NCI-H2227 (cell line): ENCODE measurements around the gene TMEM43.

Source experiments
- DNase-seq: peaks from one replicate; lab custom pipeline; 2025; ENCODE audit not compliant: unreplicated experiment; lab: John Stamatoyannopoulos, UW

The TMEM43 gene

DNA sequence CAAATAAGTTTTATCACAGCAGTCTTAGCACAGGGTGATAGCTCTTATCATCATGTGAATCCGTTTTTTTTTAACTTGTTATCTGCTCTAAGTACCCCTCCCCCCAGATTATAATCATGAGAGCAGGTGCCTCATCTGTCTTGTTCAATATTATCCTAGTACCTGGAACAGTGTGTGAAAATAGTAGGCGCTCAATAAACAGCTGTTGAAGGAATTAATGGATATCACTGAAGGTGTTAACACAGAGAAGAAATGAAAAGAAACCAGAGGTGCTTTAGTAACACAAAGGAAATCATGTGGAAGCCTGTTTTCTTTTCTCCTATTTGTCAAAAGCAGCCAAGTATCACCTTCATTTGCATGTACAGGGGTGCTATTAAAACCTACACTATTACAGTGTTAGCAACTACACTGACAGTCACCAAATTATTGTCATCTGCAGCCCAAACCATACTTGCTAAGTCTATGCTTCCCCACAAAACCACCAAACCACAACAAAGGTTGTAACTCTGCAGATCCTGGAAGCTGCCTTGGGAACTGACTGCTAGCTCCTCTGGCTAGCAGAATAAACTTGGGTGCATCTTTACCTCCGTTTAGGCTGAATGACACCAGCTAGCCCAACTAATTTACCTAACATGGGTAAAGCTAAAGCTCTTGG is 50.7 kb downstream of the TMEM43 start:
- no peak for DNase-seq

DNA sequence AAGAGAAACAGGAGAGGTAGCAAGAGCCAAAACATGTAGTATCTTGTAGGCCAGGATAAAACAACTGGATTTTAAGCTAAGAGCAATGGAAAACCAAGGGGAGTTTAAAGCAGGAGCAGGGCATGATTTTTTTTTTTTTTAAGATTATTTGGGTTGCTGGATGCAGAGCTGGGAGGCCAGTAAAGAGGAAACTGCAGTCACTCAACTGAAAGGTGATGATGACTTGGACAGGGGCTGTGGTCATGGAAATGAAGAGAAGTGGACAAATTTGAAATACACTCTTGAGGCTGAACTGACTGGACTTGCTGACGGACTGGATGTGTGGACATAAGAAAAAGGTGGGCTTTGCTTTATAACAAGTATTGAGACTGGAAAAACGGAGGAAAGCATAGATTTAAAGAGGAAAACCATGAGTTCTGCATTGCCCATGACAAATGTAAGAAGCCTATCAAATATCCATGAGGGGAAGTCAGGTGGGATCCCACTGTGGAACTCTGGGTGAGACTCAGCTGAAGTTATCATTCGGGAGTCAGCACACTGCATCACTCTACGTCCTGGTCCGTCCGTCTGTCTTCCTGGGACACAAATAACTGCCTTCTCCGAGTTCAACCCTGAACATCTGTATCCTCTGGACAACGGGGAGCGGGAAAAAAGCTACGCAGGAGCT is 52.9 kb downstream of the TMEM43 start:
- DNase-seq: no peak

DNA sequence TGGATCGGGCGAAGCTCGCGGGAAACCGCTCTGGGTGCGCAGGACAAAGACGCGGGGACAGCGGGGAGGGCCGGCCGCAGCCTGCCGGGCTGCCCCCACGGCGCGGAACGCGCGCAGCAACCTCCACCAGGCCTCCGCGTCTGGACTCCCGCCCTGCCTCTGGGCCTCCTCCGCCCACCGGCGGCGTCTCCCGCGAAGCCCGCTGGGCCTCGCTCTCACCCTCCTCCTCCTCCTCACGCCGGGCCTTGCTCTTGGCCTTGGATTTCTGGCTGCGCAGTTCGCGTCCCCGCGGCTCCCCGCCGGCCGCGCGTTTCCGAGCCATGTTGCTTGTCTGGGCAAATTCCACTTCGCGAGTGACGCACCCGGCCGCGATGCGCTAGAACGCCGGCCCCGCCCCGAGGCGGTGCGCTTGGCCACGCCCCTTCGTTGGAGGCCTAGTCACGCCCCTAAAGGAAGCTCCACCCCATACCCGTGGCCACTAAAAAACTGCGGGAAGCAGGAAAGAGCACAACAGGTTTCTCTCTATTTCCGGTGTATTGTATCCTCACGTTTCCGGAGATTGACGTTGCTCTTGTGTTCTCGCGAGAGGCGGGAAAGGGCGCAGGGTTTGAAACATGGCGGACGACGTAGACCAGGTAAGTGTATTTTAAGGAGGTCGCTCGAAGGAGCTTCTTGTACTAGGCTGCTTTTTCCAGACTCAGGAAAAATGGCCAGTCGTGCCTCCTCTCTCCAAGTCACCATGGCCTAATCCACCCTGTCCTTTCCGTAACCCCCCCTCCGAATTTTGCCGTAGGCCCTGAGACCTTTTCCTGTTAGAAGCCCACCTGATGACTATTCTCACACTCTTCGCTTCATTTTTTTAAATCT is 53.6 kb downstream of the TMEM43 start, which contains the start of the genes LSM3 and XPC:
LSM3 (plus strand) TSS at position 571 of the 867 bp plus-strand sequence; CDS start at position 615, 44 bp downstream.
XPC (minus strand) TSS at position 355 of the 867 bp plus-strand sequence; CDS start at position 322, 33 bp downstream.
- DNase-seq: peak; percentile 97

DNA sequence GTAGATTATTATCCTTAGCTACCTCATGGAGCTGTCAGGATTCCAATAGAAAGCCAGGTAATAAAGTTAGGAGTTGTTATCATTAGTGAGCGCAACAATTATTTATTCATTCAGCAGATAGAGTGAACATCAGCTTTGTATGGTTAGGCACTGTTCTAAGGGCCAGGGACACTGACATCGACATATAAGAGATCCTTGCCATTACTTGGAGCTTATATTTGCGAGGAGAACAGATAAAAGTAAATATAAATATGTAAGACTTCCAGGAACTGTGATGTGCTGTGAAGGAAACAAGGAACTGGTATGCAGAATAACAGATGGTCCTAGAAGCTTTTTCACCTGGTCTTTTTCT is 54.2 kb downstream of the TMEM43 start:
- DNase-seq: no peak

DNA sequence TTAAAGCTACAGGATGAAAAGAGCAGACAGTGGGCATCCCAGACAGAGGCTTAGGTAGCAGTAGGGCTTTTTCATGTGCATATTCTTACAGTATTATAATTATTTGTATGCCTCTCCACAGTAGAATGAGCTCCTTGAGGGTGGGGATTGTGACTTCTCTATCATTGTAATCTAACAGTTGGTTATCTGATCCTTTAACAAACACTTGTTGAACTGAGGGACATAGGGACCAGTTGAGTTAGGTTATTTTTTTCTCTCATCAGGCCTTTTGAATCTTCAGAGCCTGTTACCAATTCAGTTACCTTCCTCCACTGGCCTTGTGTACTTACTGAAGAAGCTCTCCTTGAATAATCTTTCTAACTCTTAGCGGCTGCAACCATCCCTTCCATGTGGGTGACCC is 54.9 kb downstream of the TMEM43 start:
- DNase-seq: no peak

DNA sequence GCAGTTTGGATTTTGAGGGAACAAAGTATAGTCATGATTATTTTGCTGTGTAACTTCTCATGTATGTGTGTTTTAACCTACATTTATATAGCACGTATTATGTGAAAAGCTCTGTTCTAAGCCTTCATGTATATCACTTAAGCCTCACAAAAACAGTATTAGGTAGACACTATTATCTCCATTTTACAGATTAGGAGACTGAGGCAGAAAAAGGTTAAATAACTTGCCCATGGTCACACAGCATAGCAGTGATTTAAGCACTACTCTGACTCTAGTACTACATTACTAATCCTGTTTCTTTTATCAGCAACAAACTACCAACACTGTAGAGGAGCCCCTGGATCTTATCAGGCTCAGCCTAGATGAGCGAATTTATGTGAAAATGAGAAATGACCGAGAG is 56.4 kb downstream of the TMEM43 start:
- DNase-seq: no peak

DNA sequence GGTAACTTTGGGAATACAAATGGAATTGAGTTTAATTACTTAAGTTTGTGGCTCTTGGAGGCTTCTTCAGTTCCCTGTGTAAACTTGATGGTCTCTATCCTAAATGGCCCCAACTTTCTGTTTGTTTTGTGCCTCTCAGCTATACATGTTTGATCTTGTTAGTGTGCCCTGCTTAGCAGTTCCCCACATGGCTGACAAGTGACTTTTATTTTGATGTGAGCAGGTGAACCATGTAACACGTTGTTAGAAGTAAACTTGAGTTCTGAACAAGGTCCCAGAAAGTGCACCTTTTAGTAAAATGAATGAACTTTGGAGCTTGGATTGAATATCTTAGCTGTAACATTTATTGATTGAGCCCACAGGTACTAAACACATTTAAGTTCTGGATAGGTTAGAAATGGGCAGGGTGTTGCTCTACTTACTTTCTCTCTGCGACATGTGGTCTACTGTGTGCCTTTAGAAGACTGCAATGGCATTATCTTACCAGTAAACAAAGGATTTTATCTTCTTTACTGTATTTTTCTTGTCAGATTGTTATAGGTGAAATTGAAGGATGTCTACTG is 58.2 kb downstream of the TMEM43 start:
- no peak for DNase-seq

DNA sequence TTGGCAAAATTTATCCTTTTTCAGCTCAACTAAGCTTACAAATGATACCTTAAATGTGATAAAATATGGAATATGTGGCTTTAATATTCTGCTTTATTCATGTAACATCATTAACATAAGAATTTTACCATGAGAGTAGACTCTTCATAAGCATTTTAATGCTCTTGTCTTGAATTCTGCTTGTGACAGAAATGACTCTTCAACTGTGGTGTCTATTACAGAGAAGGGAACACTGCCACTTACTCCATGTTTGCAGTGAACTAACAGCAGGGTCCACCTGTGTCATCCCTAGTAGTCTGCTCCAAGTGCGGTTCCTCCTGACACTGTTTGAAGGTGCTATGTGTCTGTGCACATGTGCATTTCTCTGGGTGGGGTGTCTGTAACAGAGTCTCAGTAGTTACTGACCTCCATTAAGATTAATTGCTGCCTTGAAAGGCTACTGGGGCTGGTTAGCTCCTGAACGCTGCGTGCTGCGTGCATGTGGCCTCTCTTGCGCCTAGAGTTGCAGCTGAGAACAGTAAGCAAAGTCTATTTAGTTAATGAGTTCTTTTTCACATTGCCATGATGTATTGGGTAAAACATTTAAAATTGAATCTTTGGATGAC is 62.1 kb downstream of the TMEM43 start:
- DNase-seq: peak; percentile 8

DNA sequence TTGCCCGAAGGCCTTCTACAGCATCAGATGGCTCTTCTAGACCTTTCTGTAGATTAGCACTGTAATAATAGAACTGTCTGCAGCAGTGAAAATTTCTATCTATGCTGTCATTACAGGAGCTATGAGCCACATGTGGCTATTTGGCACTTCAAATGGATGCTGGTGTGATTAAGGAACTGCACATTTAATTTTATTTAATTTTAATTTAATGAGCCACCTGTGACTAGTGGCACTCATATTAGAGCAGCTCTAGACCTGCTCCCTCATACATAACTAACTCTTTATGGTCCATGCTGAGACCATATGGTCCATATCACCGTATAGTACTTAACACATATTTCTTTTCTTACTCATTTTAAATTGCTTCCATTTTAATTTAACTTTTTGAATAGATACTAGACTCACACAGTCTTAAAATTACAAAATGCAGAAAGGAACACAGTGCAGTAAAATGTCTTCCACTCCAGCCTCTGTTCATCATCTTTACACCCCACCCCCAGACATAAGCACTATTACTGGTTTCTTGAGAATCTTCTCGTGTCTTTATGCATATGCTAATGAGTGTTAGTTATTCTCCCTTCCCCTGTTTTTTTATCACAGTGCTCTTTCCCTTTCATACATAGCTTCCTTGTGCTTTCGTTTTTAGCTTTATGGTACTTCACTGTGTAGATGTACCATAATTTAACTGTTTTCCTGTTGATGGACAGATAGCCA is 63.3 kb downstream of the TMEM43 start:
- DNase-seq: no peak
